ENCODE measurements around the gene NSRP1. TPM values are rescaled to one million over a fixed set of nuclear protein-coding genes. Genes with fewer than 3 reads are reported as not detected.
"Not testable (repeated sequence)": the region's sequence is repeated elsewhere in the genome, so short reads cannot be mapped to it uniquely, and the experiment has no call there.

NSRP1 gene
- total and polyA plus RNA-seq, 11 donors, result 10.6 to 36.6 (median 25.1) TPM

DNA sequence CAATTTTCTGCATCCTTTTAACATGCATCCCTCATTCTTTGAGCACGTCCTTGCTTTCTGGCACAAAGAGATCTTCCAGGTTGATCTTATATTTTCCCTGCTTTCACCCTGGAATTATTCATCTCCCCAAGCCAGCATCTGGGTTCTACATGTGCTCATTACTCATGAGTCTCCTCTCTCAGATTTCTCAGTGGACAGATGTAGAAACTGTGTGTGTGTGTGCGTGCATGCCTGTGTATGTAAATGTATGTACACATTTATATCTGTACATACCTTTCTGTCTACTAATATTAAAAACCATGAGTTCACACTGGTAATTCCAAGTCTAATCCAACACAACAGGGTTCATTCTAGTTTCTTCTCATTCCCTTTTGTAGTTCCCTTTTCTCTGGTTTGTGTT, 41.9 kb upstream of the NSRP1 start:
- Histone ChIP-seq H3K27me3 (no peaks in the 10 kb centered on the region), H3K36me3 (no peaks in the 10 kb centered on the region), H3K4me1 (no peaks in the 10 kb centered on the region), H3K9me3 (no peaks in the 10 kb centered on the region), H3K4me3 (no peak overlapping the region), H3K27ac (no peak overlapping the region)
- DNase-seq (no peak), ATAC-seq (no peak)
- 72 to 91% (median 85%) methylated on average over 2 of the region's 2 CpGs for WGBS, 4 donors
- no peak for TF ChIP-seq POLR2A (IDR thresholded peaks at IDR 0.05)
- TF ChIP-seq, protein P1, sequence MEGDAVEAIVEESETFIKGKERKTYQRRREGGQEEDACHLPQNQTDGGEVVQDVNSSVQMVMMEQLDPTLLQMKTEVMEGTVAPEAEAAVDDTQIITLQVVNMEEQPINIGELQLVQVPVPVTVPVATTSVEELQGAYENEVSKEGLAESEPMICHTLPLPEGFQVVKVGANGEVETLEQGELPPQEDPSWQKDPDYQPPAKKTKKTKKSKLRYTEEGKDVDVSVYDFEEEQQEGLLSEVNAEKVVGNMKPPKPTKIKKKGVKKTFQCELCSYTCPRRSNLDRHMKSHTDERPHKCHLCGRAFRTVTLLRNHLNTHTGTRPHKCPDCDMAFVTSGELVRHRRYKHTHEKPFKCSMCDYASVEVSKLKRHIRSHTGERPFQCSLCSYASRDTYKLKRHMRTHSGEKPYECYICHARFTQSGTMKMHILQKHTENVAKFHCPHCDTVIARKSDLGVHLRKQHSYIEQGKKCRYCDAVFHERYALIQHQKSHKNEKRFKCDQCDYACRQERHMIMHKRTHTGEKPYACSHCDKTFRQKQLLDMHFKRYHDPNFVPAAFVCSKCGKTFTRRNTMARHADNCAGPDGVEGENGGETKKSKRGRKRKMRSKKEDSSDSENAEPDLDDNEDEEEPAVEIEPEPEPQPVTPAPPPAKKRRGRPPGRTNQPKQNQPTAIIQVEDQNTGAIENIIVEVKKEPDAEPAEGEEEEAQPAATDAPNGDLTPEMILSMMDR (IDR thresholded peaks at IDR 0.05), result no peak
- intact Hi-C loops (cut with DNase I), result no loop called here

- DNase-seq, result no peak
- H3K4me1 ChIP-seq, result no peaks in the 10 kb centered on the region
- 87 to 97% (median 93%) methylated on average over 5 of the region's 5 CpGs for WGBS, 4 donors
- no peaks in the 10 kb centered on the region for H3K9me3 ChIP-seq
- H3K36me3 ChIP-seq, result no peaks in the 10 kb centered on the region
- no peaks in the 10 kb centered on the region for H3K27me3 ChIP-seq
- H3K27ac ChIP-seq, result no peak overlapping the region
- intact Hi-C loops (cut with DNase I), result loop anchor here in 1 of 10 donors (10.0 kb wide), 1 partner anchor 48 kb away; no protein-coding TSS in a partner anchor
- no peak for ATAC-seq
- H3K4me3 ChIP-seq, result no peak overlapping the region
- TF ChIP-seq, protein P1 (IDR thresholded peaks at IDR 0.05), result no peak
- no peak for TF ChIP-seq POLR2A (IDR thresholded peaks at IDR 0.05)
These were observed 33.8 kb upstream of the NSRP1 start for GRCh38 chr17:30082773-30083172.

- no peaks in the 10 kb centered on the region for H3K27me3 ChIP-seq
- intact Hi-C loops (cut with DNase I), result loop anchor here in 1 of 10 donors (10.0 kb wide), 1 partner anchor 50 kb away; no protein-coding TSS in a partner anchor
- no peak overlapping the region for H3K27ac ChIP-seq
- DNase-seq, result no peak
- no peaks in the 10 kb centered on the region for H3K9me3 ChIP-seq
- H3K4me3 ChIP-seq, result no peak overlapping the region
- no peaks in the 10 kb centered on the region for H3K36me3 ChIP-seq
- no peak for TF ChIP-seq POLR2A (IDR thresholded peaks at IDR 0.05)
- TF ChIP-seq, protein P1 (IDR thresholded peaks at IDR 0.05), result no peak
- WGBS, 4 donors, result 40 to 47% (median 43%) methylated on average over 6 of the region's 6 CpGs
- H3K4me1 ChIP-seq, result no peaks in the 10 kb centered on the region
- no peak for ATAC-seq
These were observed 31.8 kb upstream of the NSRP1 start for GRCh38 chr17:30084788-30085187.

DNA sequence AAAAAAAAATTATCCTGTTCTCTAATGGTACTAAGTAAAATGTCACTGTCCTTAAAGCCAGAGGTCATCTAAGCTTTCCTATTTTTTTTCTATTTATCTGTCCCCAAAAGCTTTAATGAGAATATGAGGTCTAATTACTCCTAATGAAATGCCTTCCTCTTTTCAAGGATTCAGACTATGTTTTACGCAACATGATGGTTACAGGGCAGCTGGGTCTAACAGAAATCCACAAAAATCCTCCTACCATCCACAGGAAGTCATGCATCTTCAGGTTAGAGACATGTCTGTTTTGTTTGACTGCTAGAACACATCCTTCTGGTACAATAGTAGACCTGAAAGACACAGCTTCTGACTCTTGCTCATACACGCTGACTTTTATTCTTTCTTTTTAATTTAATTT, 29.7 kb upstream of the NSRP1 start:
- TF ChIP-seq POLR2A (IDR thresholded peaks at IDR 0.05), result no peak
- TF ChIP-seq, protein P1 (IDR thresholded peaks at IDR 0.05), result no peak
- intact Hi-C loops (cut with DNase I), result loop anchor here in 1 of 10 donors (10.0 kb wide), 1 partner anchor 52 kb away; no protein-coding TSS in a partner anchor
- H3K27me3 ChIP-seq, result no peaks in the 10 kb centered on the region
- DNase-seq (no peak), ATAC-seq (no peak)
- WGBS, 4 donors, result 85 to 97% (median 91%) methylated on average over 2 of the region's 2 CpGs
- H3K36me3 ChIP-seq, result no peaks in the 10 kb centered on the region
- no peak overlapping the region for H3K4me3 ChIP-seq
- no peak overlapping the region for H3K27ac ChIP-seq
- peaks cover 0 to 7% (median 0%) of the 10 kb centered on the region in 12 donors for H3K4me1 ChIP-seq
- no peaks in the 10 kb centered on the region for H3K9me3 ChIP-seq

DNA sequence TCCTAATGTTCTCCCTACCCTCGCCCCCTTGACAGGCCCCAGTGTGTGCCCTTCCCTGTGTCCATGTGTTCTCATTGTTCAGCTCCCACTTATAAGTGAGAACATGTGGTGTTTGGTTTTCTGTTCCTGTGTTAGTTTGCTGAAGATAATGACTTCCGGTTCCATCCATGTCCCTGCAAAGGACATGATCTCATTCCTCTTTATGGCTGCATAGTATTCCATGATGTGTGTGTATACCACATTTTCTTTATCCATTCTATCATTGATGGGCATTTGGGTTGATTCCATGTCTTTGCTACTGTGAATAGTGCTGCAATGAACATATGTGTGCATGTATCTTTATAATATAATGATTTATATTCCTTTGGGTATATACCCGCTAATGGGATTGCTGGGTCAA, 29.2 kb upstream of the NSRP1 start:
- not testable (repeated sequence) for H3K27ac ChIP-seq, H3K4me1 ChIP-seq, H3K27me3 ChIP-seq, H3K4me3 ChIP-seq, DNase-seq, ATAC-seq, H3K9me3 ChIP-seq, H3K36me3 ChIP-seq
- intact Hi-C loops (cut with DNase I), result loop anchor here in 1 of 10 donors (10.0 kb wide), 1 partner anchor 53 kb away; no protein-coding TSS in a partner anchor
- WGBS, 4 donors, result 87 to 88% (median 88%) methylated on average over 3 of the region's 3 CpGs
